ENCODE data around the gene PKP1.

Gene PKP1

DNA sequence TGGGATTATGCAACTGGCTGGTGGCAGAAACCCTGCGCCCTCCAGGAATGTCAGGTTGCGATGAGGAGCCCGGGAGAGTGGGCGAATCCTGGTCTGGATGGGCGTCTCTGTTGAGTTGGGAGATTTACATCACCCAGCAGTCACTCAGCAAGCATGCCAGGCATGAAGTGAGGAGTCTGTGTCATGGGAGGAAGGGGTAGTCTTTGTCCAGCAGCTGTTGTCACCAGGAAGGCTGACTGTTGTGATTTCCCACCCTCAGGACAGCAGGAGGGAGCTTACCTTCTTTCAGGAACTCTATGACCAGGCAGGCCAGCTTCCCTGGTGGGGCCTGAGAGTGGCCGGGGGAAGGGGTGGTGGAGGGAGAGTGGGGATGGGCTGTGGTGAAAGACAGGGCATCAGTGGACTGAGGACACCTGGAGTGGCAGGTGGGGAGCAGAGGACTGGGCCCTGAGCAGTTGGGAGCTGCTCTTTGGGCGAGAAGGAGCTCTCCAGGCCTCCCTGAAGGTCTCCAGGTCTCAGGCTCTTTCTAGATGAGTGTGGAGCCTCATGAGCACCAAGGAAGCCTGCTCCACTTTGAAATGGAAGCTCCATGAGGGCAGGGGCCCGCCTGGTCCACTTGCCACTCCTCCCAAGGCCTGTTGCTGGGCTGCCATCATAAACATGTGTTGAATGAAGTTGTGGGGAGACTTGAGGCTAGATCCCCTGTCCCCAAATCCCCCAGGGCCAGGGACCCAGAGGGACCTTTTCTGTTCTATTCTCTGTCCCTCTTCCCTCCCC is 21.3 kb upstream of the PKP1 start:
- no peak for DNase-seq

DNA sequence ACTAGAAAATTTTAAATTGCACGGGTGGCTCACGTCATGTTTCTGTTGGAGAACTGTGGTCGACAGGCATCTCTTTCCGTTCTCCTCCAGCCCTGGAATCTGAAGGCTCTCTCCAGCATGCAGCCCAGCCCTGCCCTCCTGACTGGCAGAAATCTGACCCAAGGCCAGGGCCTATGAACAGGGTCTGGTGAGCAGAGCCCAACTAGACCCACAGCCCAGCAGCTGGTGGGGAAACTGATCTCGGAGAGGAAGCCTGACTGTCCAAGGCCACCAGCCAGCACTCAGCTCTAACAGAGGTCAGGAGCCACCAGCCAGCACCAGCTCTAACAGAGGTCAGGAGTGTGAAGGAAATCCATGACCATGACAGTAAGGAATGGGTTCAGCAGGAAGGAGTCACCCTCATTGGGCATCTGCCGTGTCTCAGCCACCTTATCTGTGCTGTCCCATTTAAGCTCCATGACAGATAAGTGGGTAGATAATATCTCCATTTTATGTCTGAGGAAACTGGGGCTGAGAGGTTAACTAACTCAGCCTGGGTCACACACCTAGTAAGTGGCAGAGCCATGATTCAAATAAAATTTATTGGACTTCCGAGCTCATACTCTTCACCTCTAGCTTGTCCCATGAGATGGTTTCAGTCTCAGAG is 20.2 kb upstream of the PKP1 start:
- DNase-seq = no peak

DNA sequence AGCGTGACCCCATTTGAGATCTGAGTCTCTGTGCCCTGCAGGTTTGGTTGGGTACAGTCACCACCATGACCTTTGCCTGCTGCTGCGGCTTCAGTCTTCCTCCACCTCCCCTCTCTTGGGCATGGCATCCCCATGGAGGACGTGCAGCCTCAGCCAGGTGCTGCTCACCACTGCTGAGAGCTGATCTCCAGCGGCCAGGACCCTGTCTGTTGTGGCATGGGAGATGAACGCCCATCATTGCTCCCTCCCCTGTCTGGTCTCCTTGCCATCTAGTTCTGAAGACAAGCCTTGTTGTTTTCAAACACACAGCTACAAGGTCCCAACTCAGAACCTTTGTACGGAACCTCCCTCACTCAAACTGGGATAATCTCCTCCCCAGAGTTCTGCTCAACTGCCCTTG is 19.2 kb upstream of the PKP1 start:
- DNase-seq = no peak

DNA sequence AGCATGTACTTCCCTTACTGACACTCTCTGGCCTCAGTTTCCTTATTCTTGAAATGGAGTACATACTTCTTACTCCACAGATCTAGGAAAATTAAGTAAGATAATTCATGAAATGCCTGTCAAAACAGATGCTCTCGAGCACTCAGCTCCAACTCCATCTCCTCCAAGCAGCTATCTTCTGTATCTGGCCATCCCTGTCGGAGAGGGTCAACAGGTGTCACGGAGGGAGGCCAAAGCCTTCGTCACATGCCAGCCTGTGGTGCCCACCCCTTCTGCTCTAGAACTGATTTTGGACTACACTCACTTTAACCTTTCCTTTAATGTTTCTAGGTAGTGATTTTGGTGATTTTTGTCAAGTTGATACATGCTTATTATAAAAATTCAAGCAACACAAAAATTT is 18.8 kb upstream of the PKP1 start:
- no peak for DNase-seq

DNA sequence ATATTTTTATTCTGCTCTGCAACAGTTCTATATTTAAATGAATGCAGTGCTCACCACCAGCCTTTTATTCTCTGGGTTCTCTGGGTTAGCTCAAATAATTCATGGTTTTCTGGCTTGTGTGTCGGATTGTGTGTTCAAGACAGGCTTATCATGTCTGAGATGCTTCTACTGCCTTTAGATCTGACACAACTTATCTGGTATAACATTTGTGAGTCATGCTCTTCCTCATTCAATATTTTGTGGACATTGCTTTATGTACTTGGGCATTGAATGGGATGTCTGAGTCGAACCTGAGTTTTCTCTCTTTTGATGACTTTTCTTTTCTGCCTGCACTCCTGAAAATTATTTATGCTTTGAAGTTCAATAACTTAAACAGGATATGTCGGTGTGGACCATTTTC is 17.6 kb upstream of the PKP1 start:
- DNase-seq = no peak

DNA sequence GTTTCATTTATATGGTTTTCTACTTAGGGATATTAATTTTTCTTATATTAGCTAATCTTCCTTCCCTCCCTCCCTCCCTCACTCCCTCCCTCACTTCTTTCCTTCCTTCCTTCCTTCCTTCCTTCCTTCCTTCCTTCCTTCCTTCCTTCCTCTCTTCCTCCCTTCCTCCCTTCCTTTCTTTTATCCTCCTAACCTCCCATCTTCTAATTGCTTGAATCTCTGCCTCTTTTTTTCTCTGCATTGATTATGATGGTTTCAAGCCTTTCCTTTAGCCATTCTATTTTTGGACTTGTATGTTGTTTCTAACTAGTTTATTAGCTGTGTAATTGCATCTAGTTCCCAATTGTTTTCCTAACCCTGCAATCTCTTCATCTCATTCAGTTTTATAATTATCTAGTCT is 17.0 kb upstream of the PKP1 start:
- DNase-seq = no peak

DNA sequence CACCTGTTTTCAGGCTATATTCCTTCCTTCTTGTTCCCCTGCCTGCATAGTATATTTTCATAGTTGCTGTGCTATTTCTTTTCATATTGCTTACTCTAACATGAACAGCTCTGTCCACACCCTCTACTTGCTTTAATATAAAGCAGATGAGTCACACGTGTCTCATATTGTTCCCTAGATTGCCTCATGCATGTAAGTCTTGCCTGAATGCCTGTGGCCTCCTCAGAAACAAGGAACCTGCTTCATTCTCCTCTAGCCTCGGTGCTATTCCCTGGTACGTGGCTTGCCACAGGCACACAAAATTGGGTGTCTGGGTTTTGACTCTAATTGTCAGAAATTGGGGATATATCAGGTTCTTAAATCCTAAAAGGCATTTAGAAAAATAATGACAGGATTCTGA is 16.5 kb upstream of the PKP1 start:
- no peak for DNase-seq

DNA sequence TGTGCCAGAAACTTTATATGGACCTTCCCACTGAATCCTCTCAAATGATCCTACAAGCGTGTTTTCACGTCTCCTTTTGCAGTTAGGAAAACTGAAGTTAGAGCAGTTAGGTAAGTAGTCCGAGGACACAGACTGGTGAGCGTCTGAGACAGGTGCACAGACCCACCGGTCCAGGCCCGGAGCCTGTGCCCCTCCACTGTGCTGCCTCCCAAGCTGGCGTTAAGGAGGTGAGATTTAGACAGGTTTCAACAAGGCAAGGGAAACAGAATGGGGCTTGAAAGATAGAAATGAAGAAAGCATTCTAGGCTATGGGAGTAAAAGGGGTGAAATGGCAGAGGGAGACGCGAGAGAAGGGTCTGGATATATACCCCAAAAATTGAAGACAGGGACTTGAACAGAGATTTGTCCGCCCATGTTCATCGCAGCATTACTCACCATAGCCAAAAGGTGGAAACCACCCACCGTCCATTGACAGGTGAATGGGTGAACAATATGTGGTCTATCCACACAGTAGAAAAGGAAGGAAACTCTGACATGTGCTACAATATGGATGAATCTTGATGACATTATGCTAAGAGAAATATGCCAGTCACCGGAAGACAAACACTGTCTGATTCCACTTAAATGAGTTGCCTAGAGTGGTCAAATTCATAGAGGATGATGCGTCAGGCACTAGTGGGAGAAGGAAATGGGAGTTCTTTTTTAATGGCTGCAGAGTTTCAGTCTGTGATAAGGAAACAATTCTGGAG is 15.7 kb upstream of the PKP1 start:
- DNase-seq = no peak

DNA sequence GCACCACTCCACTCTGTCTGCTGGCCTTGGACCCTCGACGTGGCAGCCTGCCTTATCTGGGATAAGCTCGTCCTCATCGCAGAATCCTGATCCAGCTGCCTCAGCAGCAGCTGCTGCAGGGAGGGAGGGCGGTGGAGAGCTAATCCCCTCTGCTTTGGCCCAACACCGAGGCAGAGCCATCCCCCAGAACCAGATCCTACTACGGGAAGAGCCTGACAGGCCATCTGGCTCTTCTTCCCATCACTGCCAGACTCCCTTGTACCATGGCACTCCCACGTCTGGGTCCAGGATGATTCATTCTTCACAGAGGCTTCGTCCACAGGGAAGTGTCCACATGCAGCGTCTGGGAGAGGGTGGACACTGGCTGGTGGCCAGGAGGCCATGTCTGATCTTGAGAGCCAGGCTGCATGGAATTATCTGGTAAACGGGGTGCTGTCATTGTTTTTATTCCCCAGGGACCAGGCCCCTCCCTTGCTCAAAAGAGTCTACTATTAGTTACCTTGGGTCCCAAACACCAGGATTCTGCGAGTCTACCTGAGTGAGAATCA is 14.6 kb upstream of the PKP1 start:
- no peak for DNase-seq

DNA sequence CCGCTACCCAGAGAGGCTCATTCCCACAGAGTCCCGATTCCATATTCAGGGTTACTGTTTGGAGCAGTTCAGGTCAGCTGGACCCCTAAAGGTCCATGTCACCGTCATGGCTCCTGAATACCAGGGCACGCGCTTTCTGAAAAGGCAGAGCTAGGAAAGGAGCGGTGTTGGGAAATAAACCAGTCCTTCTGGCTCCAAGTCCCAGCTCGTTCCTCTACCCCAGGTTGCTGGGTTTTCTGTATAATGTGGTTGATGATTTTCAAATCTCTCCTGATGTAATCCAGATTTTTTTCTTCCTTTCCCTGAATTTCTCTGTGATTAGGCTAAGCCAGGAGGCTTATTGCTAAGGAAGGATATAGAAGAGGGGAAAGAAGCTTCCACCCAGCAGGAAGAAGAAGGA is 14.0 kb upstream of the PKP1 start:
- DNase-seq = no peak

DNA sequence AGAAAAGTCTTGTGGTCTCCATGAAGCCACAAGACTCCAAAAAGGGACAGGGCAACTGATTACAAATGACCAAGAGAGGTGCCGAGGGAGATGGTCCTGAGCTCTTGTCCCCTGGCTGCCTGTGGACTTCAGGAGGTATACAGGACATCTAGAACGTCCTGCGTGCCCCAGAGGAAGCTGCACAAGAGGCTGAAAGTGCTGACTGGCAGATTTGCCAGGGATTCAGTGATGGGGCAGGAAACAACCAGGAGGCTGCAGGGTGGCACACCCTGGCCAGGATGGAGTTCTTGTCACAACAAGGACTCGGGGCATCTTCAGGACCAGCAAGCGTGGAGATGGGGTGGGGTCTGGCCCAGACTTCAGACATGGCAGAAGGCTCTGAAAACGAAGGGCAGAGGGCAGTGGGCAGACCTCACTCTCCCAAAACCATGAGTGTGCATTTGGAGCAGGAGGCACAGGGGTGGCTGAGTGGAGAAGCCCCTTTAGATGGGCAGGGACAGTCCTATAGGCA is 13.4 kb upstream of the PKP1 start:
- DNase-seq = no peak

DNA sequence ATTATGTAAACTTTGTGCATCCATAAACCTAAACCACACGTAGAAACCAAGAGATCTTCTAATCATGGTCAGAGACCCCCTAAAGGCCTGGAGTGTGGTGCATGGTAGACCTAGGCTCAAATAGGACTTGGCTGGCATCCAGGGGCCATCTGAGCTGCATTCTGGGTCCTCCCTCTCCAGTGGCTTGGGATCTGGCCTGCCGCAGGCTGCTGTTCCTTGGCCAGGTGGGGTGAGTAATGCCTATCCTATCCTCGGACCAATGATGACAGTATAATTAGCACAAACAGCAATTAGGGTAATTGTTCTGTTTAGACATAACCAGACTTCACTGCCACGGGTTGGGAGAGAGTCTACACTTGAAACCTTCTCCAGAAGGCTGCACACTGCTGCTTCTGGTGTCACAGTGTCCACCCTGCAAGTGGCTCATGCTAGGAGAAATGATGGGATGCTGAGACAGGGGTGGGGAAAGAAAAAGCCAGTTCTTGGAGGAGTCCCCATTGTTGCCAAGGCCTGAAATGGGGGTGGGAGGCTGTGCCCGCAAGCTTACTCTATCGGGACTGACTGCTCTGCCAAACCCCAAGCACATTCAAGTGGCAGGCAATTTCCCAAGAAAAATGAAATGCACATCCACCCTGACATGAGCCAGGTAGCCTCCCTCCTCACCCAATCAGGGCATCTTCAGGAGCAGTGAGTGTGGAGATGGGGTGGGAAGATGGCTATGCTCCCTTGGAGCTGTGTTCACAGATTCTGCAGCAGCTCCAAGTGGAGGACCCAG is 12.5 kb upstream of the PKP1 start:
- DNase-seq = no peak

DNA sequence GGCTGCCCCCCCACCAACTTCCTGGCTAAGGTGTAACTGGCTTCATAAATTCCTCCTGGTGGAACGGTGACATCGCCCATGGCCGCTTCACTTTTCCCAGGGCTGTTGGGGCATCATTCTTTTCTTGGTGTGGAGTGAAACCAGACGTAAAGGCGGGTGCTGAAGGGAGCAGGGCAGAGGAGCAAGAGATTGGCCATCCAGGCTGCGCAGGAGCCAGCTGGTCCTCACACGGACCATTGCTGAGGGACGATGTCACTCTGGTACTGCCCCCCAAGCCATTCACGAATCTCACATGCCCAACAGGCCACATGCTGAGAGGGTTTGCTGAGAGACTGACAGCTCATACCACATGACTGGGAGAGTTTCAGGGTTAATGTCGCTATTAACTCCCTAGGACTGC is 10.5 kb upstream of the PKP1 start:
- no peak for DNase-seq

DNA sequence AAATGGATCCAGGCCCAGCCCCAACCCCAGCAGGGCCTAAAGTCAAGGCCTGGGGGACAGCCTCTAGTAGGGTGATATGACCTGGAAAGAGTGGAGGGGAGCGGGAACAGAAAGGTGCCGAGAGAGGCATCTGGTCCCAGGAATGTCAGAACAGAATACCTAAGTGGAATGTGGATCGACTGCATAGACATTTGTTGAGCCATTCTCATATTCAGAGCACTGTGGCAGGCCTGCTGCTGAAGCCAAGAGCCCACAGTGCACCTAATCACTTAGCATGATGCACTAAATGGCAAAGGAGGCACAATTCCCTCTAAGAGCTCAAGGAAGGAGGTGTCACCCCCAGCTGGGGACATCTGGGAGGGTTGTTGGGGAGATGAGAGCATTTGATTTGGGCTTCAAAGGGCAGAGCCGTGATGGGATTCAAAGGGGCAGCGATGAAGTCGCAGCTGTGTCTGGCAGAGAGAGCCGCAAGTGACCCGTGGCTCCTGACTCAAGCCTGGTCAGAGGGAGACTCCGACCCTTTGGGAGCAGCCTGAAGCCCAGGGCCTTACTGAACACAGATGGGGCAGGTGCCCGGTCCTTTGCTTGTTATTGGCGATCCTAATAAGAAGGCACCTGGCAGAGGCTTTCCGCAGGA is 8.6 kb upstream of the PKP1 start:
- DNase-seq = no peak

DNA sequence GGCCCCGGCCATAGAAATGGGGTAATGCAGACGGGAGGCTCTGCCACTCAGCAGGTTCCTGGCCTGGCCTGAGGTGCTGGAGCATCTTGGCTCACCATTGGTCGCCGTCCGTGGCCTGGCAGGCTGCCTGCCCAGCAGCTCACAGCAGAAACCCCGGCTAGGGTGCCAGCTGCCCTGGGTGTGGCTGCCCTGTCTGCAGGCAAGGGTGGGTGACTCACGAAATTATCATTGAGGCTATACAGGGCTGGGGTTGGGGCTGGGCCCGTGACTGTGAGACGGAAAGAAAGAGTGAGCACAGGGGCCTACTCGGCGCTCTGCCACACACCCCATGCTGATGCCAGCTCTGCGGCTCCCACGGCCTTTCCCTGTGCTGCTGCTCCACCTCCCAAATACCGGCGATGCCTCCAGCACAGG is 8.0 kb upstream of the PKP1 start:
- no peak for DNase-seq

DNA sequence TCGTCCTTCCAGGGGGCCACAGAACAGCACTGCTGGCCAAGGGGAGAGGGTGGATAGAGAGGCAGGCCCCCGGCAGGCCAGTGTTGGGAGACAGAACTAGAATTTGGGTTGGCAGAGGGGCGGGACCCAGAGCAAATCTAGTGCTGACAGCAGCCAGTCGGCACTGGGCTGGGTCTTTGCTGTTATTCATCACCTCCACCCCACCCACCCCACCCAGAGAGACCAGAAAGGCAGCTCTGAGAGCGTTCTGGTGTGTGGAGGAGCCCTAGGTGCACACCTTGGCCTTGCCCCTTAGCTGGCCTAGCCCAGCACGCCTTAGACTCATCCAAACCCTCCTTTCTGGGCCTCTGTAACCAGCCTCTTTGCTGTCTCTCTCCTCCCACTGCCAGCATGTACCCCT is 6.4 kb upstream of the PKP1 start:
- DNase-seq = no peak

DNA sequence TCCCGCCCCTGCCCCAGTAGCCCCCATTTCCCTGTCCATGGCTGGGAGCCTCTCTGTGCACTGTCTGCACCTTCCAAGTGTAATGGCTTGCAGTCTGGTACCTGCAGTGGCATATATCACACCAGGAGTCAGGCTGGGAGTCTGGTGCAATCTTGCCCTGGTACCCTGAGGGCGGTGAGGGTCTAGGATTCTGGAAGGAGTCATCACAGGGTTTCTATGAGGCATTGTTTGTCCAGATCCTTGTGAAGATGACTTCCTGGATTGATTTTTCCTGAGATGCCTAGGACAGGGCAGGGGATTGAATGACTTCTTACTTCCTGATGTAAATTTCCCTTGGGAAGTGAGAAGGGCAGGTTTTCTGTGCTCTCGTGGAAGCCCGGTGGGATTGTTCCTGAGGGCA is 5.9 kb upstream of the PKP1 start:
- no peak for DNase-seq

DNA sequence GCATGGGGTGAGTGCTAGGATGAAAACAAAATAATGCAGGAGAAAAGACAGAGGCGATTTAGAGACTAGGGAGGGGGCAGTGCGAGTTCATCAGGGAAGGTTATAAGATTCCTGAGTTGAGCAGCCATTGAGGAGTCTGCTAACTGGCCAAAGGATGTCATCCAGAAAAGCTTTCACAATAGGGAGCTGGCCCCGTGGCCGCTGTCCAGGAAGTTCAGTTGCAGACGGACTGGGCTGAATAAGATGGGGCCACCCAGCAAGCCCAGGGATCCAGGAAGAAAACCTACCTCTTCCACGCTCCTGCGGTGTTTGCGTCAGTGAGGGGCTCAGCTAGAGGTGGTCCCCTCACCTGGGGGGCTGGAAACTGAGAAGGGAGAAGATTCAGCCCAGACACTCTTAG is 4.0 kb upstream of the PKP1 start:
- DNase-seq = no peak

DNA sequence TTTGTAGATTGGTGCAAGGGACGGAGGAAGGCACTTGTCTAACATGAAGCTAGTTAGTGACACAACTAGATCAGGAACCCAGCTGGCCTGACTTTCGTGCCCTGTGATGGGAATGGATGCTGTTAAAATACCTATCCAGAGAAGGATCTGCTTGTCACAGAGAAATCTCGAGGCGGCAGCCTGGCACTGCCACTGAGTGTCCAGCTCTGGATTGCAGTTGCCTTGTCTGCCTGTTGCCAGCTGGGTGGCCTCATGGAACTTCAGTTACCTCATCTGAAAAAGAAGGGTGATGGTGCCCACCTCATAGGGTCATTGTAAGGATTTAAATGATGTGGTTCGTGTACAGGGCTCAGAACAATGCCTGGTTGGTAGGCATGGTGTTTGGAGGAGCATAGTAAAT is 2.4 kb upstream of the PKP1 start:
- DNase-seq = no peak

DNA sequence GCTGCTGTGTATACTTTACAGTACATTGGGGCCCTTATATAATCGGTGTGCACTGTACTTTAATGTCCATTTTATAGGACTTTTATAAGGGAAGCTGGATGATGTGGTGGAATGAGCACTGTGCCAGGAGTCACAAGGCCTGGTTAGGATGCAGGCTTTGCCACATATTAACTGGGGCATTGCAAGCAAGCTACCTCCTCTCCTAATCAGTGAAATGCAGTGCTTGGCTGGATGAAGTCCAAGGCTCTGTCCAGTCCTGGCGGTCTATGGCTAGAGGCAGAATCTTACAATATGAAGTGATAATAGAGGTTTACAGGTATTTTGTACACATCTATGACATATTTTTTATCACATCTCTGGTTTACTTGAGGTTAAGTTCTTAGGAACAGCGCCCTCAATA is 1.7 kb upstream of the PKP1 start:
- DNase-seq = no peak

DNA sequence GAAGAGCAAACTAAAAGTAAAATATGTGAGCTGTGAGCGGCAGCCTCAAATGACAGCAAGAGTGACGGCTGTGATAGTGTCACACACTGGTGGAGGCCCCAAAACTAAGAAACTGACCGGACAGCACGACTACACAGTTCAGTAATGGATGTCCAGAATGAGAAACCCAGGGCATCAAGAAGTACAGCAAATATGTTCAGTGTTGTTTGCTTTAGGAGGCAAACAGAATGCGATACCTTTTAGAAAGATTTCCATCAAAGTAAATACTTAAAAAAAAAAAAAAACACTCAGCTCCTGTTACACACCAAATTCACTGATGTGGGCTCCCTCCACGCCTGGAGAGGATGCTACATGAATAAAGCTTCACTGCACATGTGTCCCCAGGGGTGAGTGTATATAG is 1.1 kb upstream of the PKP1 start:
- DNase-seq = no peak

DNA sequence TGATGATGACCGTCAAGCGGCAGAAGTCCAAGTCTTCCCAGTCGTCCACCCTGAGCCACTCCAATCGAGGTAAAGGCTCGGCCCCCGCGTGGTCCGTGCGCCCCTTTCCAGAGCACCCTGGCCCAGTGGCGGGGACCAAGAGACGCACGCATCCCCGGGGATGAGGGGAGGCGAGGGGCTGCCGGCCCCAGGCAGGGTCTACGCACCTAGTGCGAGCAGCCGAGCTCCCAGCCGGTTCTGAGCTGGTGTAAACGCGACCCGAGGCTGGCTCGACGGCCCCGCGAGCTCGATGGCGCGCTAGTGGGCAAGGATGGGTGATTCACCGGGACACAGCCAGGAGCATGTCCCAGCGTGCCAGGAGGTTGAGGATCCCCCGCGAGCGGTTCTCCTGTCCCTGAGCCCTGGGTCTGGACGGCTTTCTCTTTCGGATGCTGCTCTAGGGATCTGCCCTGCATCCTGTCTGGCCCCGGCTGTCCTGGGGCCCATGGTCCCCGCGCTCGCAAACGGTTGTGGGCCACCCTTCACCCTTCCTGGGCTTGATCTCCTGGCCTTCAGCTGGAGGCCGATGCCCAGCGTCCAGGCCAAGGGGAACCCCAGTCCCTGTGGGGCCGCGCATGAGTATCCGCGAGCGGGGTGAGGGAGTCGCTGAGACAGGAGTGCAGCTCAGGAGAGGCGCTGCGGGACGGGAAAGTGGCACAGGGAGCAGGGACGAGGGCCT is 689 bp downstream of the PKP1 start:
- DNase-seq = no peak
